HG03159 (cell line): ENCODE results near the gene ENKD1.
"Not testable (repeated sequence)": the region's sequence is repeated elsewhere in the genome, so short reads cannot be mapped to it uniquely, and the experiment has no call there.

Source experiments
- ATAC-seq: cut with Tn5 transposase; IDR thresholded peaks from one replicate; pipeline ENCODE4 v1.9.1; 2021; ENCODE audit warnings: mild to moderate bottlenecking, moderate library complexity; ENCODE audit not compliant: unreplicated experiment

Gene ENKD1

DNA sequence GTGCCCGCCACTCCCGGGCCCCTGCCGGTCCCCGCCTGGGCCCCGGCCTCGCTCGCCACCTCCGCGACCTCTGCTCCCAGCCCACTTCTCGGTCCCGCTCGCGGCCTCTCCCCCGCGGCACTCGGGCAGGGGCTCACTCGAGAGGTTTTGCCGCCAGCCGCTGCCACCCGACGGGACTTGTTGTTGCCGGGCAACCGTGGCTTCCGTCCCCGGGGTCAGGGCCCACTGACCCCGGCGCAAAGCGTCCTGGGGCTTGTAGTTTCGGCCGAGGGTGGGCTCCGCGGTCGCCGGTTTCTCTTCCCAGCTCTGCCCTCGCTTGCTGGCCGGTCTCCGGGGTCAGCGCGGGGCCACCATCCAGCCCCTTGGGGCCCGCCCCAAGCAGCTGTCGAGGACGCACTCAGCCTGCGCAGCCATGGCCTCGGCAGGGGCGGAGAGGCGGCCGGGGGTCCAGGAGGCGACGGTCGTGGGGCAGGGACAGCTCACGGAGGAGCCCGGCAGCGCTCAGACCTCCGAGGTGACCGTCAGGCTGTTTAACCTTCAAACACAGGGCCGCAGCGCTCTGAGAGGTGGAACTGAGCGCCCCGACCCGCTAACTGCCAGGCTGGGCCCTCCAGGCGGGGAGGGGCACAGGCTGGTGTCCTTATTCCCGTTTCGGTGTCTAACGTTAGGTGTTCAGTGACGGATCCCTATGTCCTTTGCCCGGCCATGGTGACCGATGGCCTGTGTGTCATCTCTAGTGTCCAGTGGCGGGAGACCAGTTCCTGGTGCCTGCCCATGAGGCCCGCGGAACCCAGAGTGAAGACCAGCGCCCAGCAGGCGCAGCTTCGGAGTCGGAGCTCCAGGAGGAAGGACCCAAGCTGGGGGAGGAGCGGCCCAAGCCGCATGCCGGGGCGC lies at the start of gene ENKD1, which contains the start of gene C16orf86:
Gene ENKD1 (minus strand): TSS at position 192 of the 894 bp plus-strand sequence. CDS start 308 bp downstream, outside the sequence.
Gene C16orf86 (plus strand): TSS at position 256 of the 894 bp plus-strand sequence. CDS start 157 bp downstream, at position 413.
- peak; percentile 48 for ATAC-seq

DNA sequence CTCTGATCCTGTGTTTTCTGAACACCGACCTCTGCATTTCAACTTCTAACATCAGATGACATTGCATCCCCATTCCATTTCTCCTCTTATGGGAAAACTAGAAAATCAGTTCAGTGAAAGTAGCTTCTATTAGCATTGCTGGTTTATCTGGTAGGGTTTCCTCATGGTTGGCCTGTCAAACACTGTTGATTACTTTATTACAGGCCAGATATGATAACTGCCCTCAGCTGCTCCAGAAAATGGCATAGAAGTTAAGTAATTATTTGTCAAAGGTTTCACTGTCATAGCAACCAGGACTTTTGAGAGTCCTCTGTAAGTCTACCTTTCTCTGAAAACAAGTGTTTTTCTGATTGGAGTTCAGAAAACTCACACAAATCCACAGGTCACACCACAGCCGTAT lies 49.5 kb upstream of the ENKD1 start:
- no peak for ATAC-seq

GRCh38 chr16:67714522-67714921 lies 48.0 kb upstream of the ENKD1 start:
- no peak for ATAC-seq

- ATAC-seq: no peak
Observed at GRCh38 chr16:67713647-67714273, 47.2 kb upstream of the ENKD1 start.

- no peak for ATAC-seq
Observed at GRCh38 chr16:67710607-67711006, 44.1 kb upstream of the ENKD1 start.

DNA sequence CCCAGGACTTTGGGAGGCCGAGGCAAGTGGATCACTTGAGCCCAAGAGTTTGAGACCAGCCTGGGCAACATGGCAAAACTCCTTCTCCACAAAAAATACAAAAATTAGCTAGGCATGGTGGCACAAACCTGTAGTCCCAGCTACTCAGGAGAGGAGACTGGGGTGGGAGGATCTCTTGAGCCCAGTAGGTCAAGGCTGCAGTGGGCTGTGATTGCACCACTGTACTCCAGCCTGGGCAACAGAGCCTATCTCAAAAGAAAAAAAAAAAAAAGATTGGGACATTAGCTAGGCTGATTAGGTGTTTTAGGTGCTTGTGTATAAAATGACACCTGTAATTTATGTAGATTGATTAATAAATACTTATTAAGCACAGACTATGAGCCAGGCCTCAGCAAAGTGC lies 42.5 kb upstream of the ENKD1 start:
- ATAC-seq: no peak

DNA sequence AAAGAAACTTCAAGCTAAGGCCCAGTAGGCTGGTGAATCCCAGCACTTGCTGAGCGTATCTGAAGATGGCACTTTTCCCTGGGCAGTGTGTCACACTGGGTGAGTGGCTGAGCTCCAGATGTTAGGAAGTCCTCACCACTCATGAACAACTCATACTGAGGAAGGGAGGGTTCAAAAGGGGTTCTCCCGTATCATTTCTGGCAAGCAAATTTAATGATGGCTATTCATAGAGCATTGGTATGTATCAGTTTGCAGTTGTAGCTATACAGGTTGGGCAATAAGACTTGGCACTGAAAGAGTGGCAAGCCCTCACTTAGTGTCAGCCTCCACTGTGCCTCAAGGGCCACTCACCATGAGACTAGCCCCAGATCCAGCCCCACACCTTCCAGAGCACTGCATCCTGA lies 41.8 kb upstream of the ENKD1 start:
- ATAC-seq: no peak

DNA sequence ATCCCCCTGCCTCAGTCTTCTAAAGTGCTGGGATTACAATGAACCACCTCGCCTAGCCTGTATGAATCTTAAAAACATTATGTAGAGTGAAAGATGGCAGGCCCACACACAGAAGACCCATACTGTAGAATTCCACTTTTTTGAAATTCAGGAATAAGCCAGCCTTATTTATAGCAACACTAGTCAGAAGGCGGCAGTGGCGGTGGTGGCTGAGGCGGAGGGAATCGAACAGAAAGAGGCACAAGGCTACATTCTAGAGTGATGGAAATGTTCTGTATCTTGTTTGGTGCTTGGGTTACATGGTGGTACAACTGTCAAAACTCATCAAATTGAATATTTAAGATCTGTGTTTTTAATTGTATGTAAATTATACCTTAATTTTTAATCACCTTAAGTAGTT lies 41.2 kb upstream of the ENKD1 start:
- ATAC-seq: no peak

GRCh38 chr16:67707210-67707609 lies 40.7 kb upstream of the ENKD1 start:
- ATAC-seq: no peak

GRCh38 chr16:67704110-67704509 lies 37.6 kb upstream of the ENKD1 start:
- ATAC-seq: no peak

GRCh38 chr16:67703626-67704025 lies 37.1 kb upstream of the ENKD1 start:
- ATAC-seq: no peak

GRCh38 chr16:67702130-67702529 lies 35.6 kb upstream of the ENKD1 start:
- ATAC-seq: no peak

DNA sequence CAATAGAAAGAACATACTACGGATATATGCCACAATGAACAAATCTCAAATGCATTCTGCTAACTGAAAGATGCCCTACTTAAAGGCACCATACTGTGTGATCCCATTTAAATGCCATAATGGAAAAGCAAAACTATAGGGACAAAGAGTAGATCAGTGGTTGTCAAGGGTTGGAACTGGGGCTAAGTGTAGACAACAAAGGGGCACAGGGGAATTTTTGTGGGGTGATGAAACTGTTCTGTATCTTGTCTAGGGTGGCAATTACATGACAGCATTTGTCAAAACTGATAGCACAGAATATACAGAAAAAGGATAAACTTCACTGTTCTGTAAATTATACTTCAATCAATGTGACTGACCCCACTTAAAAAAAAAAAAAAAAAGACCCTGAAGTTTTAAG lies 34.9 kb upstream of the ENKD1 start:
- ATAC-seq: no peak

- no peak for ATAC-seq
Observed at GRCh38 chr16:67699265-67699664, 32.7 kb upstream of the ENKD1 start.

- no peak for ATAC-seq
Observed at GRCh38 chr16:67697422-67698185, 31.1 kb upstream of the ENKD1 start.

- no peak for ATAC-seq
Observed at GRCh38 chr16:67694611-67695010, 28.1 kb upstream of the ENKD1 start.

DNA sequence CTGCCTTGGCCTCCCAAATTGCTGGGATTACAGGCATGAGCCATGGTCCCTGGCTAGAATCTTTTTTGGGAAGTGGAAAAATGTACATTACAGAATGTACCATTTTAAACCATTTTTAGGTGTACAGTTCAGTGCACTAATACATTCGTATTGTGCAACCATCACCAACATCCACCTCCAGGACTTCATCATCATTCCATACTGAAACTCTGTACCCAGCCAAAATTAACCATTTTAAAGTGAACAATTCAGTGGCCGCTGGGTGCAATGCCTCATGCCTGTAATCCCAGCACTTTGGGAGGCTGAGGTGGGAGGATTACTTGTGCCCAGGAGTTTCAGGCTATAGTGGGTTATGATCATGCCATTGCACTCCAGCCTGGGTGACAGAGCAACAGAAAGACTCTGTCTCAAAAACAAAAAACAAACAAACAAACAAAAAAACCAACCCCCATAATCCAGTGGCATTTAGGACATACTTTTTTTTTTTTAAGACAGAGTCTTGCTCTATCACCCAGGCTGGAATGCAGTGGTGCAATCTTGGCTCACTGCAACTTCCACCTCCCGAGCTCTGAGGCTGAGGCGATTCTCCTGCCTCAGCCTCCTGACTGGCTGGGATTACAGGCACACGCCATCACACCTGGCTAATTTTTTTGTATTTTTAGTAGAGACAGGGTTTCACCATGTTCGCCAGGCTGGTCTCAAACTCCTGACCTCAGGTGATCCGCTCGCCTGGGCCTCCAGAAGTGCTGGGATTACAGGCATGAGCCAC lies 27.2 kb upstream of the ENKD1 start:
- not testable (repeated sequence) for ATAC-seq

- no peak for ATAC-seq
Observed at GRCh38 chr16:67685388-67686112, 19.0 kb upstream of the ENKD1 start.

- ATAC-seq: no peak
Observed at GRCh38 chr16:67683767-67684166, 17.2 kb upstream of the ENKD1 start.
